ENCODE measurements around the gene PIGH.

DNA sequence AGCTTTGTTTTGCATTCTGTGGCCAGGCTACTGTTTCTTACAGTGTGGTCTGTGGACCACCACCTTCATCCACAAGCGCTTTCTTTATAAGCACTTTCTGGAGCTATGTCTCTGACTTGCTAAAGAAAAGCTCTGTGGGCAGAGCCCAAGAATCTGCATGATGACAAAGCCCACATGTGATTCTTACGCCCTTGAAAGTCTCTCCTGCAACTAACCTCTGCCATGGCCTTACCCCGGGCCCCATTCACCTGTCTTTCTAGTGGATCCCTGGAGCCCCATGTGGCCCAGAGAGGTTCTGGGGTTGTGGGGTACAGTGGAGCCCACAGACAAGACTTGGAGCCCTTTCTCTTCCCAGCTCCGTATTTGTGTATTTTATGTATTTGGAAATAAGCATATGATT lies 50.3 kb downstream of the PIGH start:
- TF ChIP-seq, protein P1, sequence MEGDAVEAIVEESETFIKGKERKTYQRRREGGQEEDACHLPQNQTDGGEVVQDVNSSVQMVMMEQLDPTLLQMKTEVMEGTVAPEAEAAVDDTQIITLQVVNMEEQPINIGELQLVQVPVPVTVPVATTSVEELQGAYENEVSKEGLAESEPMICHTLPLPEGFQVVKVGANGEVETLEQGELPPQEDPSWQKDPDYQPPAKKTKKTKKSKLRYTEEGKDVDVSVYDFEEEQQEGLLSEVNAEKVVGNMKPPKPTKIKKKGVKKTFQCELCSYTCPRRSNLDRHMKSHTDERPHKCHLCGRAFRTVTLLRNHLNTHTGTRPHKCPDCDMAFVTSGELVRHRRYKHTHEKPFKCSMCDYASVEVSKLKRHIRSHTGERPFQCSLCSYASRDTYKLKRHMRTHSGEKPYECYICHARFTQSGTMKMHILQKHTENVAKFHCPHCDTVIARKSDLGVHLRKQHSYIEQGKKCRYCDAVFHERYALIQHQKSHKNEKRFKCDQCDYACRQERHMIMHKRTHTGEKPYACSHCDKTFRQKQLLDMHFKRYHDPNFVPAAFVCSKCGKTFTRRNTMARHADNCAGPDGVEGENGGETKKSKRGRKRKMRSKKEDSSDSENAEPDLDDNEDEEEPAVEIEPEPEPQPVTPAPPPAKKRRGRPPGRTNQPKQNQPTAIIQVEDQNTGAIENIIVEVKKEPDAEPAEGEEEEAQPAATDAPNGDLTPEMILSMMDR (IDR thresholded peaks at IDR 0.05): no peak
- TF ChIP-seq EZH2 (IDR thresholded peaks at IDR 0.05): no peak

Measured in neural progenitor cell (in vitro differentiated cells).